T47D (cell line): ENCODE measurements around the gene DHRSX.
"Not testable (repeated sequence)": the region's sequence is repeated elsewhere in the genome, so short reads cannot be mapped to it uniquely, and the experiment has no call there.

Experiments
- DNase-seq, 2 experiments: peaks; one replicate each; pipeline versions ENCODE4 v3.0.0 to v3.0.0-alpha.2; 2011 to 2012; ENCODE audit warnings: low read depth in 1 of 2, low spot score in 1 of 2
- JUND ChIP-seq: IDR thresholded peaks from 2 replicates; pipeline ENCODE4 v1.6.1; 2012; ENCODE audit warnings: low read depth
- in situ Hi-C: cut with HindIII; loops from 2 replicates; pipeline ENCODE4 v1.10.0; 2016; ENCODE audit warnings: low sequenced_read_pairs, low pct_unique_long_range_greater_than_20kb

The DHRSX gene

GRCh38 chrX:2406891-2407518 lies 93.8 kb downstream of the DHRSX start:
- no peak for TF ChIP-seq JUND
- no peak for DNase-seq
- in situ Hi-C loops, result no loop called here

GRCh38 chrX:2404776-2405175 lies 96.0 kb downstream of the DHRSX start:
- no peak for TF ChIP-seq JUND
- no peak for DNase-seq
- in situ Hi-C loops, result no loop called here

- TF ChIP-seq JUND, result no peak
- DNase-seq, result no peak
- in situ Hi-C loops, result no loop called here
Observed at GRCh38 chrX:2402361-2402690, 98.5 kb downstream of the DHRSX start.

GRCh38 chrX:2401590-2402360 lies 99.0 kb downstream of the DHRSX start:
- TF ChIP-seq JUND, result no peak
- in situ Hi-C loops, result no loop called here
- peak; percentile 7 to 30 for DNase-seq

- in situ Hi-C loops, result no loop called here
- no peak for DNase-seq
Observed at GRCh38 chrX:2401201-2401589, 99.6 kb downstream of the DHRSX start.

GRCh38 chrX:2398064-2398656 lies 102.6 kb downstream of the DHRSX start:
- TF ChIP-seq JUND, result no peak
- DNase-seq, result no peak
- in situ Hi-C loops, result no loop called here

More at GRCh38 chrX:2401201-2401589, 99.6 kb downstream of the DHRSX start:
- no peak for TF ChIP-seq JUND

- no peak for DNase-seq
- TF ChIP-seq JUND, result no peak
- in situ Hi-C loops, result no loop called here
Observed at GRCh38 chrX:2397229-2398063, 103.3 kb downstream of the DHRSX start.

GRCh38 chrX:2395261-2395992 lies 105.3 kb downstream of the DHRSX start:
- in situ Hi-C loops, result no loop called here
- DNase-seq, result no peak
- TF ChIP-seq JUND, result no peak

GRCh38 chrX:2391869-2392606 lies 108.7 kb downstream of the DHRSX start:
- no peak for TF ChIP-seq JUND
- in situ Hi-C loops, result no loop called here
- DNase-seq, result peak; percentile 18 to 82

GRCh38 chrX:2390754-2391153 lies 110.0 kb downstream of the DHRSX start:
- in situ Hi-C loops, result no loop called here
- no peak for TF ChIP-seq JUND
- DNase-seq, result no peak

- in situ Hi-C loops, DNase-seq: not testable (repeated sequence)
Observed at GRCh38 chrX:2389731-2390130, 111.0 kb downstream of the DHRSX start.
